Natural killer cell treated with Interleukin-12 subunit alpha and Interleukin-12 subunit beta and Interleukin-15 and Interleukin-18, amount 100 ng/mL, for 72 hours (primary cell): ENCODE data around the gene KRT7. TPM values are rescaled to one million over a fixed set of nuclear protein-coding genes. Genes with fewer than 3 reads are reported as not detected.
"Not testable (repeated sequence)": the region's sequence is repeated elsewhere in the genome, so short reads cannot be mapped to it uniquely, and the experiment has no call there.

Experiments
- ATAC-seq, 2 donors: fragments of 150-1000 bp; cut with Tn5 transposase in 1 of 2; sonication (Bioruptor Pico), chemical (Tn5 transposase) in 1 of 2; 2 replicates each; pipeline ENCODE4 v1.10.0; 2021
- DNase-seq: peaks from one replicate; pipeline ENCODE4 v3.0.0; 2022; ENCODE audit warnings: low spot score
- H3K27ac Mint-ChIP-seq, 2 donors: 1 replicate in 1 of 2; 2 replicates in 1 of 2; pipeline ENCODE4 v1.8.0; 2022; ENCODE audit warnings: mixed read lengths in 2 of 2, mild to moderate bottlenecking in 1 of 2, moderate library complexity in 1 of 2
- H3K27me3 Mint-ChIP-seq, 2 donors: 1 replicate in 1 of 2; 2 replicates in 1 of 2; pipeline ENCODE4 v1.8.0; 2022; ENCODE audit warnings: mixed read lengths in 2 of 2
- H3K36me3 Mint-ChIP-seq: one replicate; pipeline ENCODE4 v1.8.0; 2022; ENCODE audit warnings: mixed read lengths
- H3K4me1 Mint-ChIP-seq, 2 donors: 1 replicate in 1 of 2; 2 replicates in 1 of 2; pipeline ENCODE4 v1.8.0; 2022; ENCODE audit warnings: low read depth in 2 of 2, mixed read lengths in 2 of 2, mild to moderate bottlenecking in 1 of 2
- H3K4me3 Mint-ChIP-seq: one replicate; pipeline ENCODE4 v1.8.0; 2022; ENCODE audit warnings: mixed read lengths
- H3K9me3 Mint-ChIP-seq: 2 replicates; pipeline ENCODE4 v1.8.0; 2022; ENCODE audit warnings: mixed read lengths
- total RNA-seq, 2 donors: library from RNA; stranded (reverse); gene quantifications; one replicate each; pipeline ENCODE4 v1.2.3, GENCODE V29; 2022

The KRT7 gene
- total RNA-seq, 2 donors from 2014 or later: 2.6 to 6.1 TPM

GRCh38 chr12:52252728-52253343, 19.8 kb downstream of the KRT7 start:
- H3K36me3 Mint-ChIP-seq: no peaks in the 10 kb centered on the region
- H3K4me1 Mint-ChIP-seq: peaks cover 17 to 23% of the 10 kb centered on the region in 2 donors
- H3K4me3 Mint-ChIP-seq: no peak overlapping the region
- peaks cover 31 to 39% of the 10 kb centered on the region in 2 donors for H3K27me3 Mint-ChIP-seq
- H3K9me3 Mint-ChIP-seq: no peaks in the 10 kb centered on the region
- no peak for DNase-seq
- H3K27ac Mint-ChIP-seq: no peak overlapping the region
- ATAC-seq: no peak

GRCh38 chr12:52253391-52254179, 20.5 kb downstream of the KRT7 start:
- no peak overlapping the region for H3K4me3 Mint-ChIP-seq
- H3K9me3 Mint-ChIP-seq: no peaks in the 10 kb centered on the region
- DNase-seq (no peak), ATAC-seq (no peak)
- no peak overlapping the region for H3K27ac Mint-ChIP-seq
- peaks cover 31 to 35% of the 10 kb centered on the region in 2 donors for H3K27me3 Mint-ChIP-seq
- H3K4me1 Mint-ChIP-seq: peaks cover 17 to 23% of the 10 kb centered on the region in 2 donors
- H3K36me3 Mint-ChIP-seq: no peaks in the 10 kb centered on the region

DNA sequence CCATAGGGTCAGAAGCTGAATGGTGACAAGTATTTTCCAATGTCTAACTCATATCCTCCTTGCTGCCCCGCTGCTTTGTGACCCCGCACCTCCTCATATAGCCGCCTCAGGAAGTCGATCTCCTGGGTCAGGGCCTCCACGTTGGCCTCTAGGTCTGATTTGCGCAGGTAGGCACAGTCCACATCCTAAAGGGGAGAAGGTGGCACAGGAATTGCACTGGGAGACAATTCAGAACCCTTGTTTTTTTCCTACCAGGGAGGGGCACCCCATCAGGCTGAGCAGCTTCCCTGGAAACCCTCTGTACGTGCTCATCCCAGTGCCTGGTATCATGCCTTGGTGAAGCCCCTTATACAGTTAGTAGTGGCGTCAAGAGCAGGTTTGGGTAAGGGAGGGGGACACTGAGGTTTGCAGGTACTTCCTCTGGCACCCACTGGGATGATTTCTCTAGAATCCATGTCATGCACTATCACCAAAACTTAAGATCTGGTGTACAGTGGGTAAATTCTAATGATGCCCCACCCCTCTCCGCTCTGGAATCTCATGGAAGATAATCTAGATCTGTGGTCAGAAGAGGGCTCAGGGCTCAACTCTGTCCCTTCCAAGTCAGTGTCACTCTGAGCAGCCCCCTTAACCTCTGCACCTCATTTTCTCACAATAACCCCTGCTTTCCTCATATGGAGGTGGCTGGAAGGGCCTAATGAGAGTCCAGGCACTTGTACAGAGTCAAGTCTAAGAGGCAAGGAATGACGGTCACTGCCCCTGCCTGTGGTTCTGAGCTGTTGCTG, 21.3 kb downstream of the KRT7 start:
- H3K27ac Mint-ChIP-seq: no peak overlapping the region
- peaks cover 34 to 38% of the 10 kb centered on the region in 2 donors for H3K27me3 Mint-ChIP-seq
- peaks cover 17 to 23% of the 10 kb centered on the region in 2 donors for H3K4me1 Mint-ChIP-seq
- no peaks in the 10 kb centered on the region for H3K9me3 Mint-ChIP-seq
- no peak overlapping the region for H3K4me3 Mint-ChIP-seq
- ATAC-seq (no peak), DNase-seq (no peak)
- no peaks in the 10 kb centered on the region for H3K36me3 Mint-ChIP-seq

- Mint-ChIP-seq H3K36me3 (no peaks in the 10 kb centered on the region), H3K9me3 (no peaks in the 10 kb centered on the region), H3K27me3 (peaks cover 31 to 36% of the 10 kb centered on the region in 2 donors), H3K27ac (no peak overlapping the region), H3K4me3 (no peak overlapping the region), H3K4me1 (peaks cover 12 to 19% of the 10 kb centered on the region in 2 donors)
- ATAC-seq (no peak), DNase-seq (no peak)
Measured at GRCh38 chr12:52254965-52255751, 22.1 kb downstream of the KRT7 start.

DNA sequence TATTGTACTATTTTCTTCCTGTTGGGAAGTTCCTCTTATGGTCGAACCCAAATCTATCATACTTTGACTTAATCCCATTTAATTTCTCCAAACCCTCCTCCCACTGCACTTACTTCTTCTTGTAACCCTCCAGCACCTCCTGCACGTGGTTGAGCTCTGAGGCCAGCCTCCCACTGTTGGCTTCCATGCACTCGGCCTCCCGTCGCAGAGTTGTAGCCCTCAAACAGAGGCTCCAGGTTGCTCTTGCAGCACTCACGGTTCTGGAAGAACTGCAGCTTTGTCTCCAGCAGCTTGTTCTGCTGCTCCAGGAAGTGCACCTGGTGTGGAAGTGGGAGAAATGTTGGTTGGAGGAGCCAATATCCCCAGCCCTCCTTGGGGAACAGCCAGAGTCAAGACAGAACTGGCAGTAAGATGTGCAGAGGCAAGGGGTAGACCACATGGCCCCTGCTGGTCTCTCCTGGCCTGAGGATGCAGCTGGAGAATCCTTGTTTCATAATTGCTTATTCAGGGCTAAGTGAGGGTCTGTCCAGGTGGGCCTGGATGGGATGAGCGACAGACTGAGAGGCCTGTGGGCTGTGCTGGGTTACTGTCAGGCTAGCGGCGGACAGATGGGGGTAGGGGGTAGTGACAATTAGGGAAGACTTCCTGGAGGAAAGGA, 23.0 kb downstream of the KRT7 start:
- ATAC-seq (no peak), DNase-seq (no peak)
- peaks cover 18 to 28% of the 10 kb centered on the region in 2 donors for H3K4me1 Mint-ChIP-seq
- H3K27me3 Mint-ChIP-seq: peaks cover 39 to 43% of the 10 kb centered on the region in 2 donors
- H3K4me3 Mint-ChIP-seq: no peak overlapping the region
- no peaks in the 10 kb centered on the region for H3K36me3 Mint-ChIP-seq
- no peak overlapping the region for H3K27ac Mint-ChIP-seq
- no peaks in the 10 kb centered on the region for H3K9me3 Mint-ChIP-seq

GRCh38 chr12:52256584-52256935, 23.5 kb downstream of the KRT7 start:
- peaks cover 14 to 24% of the 10 kb centered on the region in 2 donors for H3K4me1 Mint-ChIP-seq
- no peaks in the 10 kb centered on the region for H3K36me3 Mint-ChIP-seq
- no peak overlapping the region for H3K27ac Mint-ChIP-seq
- no peak for DNase-seq
- ATAC-seq: no peak
- peaks cover 44 to 46% of the 10 kb centered on the region in 2 donors for H3K27me3 Mint-ChIP-seq
- no peak overlapping the region for H3K4me3 Mint-ChIP-seq
- H3K9me3 Mint-ChIP-seq: no peaks in the 10 kb centered on the region

DNA sequence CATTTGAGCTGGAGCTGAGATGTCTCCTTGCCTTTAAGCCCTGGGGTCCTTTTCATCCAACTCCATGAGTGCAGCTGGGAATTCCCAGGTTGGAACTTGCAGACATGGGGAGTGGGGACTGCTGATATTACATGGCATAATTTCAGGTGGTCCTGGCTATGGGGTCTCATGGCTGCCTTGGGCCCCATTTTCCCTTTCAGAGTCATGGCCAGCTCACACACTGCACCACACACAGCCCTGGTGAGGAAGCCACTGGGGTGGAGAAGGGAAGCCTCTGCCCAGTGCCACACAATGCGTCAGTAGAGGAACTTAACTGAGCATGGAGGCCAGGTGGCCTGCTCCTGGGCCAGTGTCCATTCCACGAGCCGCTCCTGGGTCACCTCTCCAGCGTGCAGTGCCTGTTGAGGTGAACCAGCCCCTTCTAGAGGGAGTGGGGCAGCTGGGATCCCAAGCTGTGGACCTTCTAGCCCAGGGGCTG, 24.1 kb downstream of the KRT7 start:
- no peak for ATAC-seq

DNA sequence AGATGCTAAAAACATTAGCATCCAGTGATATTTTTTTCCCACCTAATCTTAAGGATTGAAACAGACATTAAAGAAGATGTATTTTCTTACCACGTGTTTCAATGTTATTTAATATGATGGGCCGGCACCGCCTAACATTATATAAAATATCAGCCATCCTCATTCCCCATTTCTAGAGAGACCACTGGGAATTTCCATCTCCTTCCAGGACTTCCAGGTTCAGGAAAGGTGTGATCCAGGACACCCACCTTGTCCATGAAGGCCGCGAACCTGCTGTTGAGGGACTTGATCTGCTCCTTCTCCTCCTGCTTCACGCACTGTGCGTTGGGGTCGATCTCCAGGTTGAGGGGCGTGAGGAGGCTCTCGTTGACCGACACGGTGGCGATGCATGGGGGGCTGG, 24.9 kb downstream of the KRT7 start:
- H3K9me3 Mint-ChIP-seq, H3K36me3 Mint-ChIP-seq, ATAC-seq, H3K4me3 Mint-ChIP-seq, H3K27ac Mint-ChIP-seq, DNase-seq: not testable (repeated sequence)
- Mint-ChIP-seq H3K4me1 (peaks cover 8 to 16% of the 10 kb centered on the region in 2 donors), H3K27me3 (peaks cover 46 to 52% of the 10 kb centered on the region in 2 donors)

More for the DNA sequence above, 24.1 kb downstream of the KRT7 start:
- DNase-seq: no peak
- Mint-ChIP-seq H3K4me1 (peaks cover 8 to 20% of the 10 kb centered on the region in 2 donors), H3K27ac (no peak overlapping the region), H3K27me3 (peaks cover 46 to 50% of the 10 kb centered on the region in 2 donors), H3K4me3 (no peak overlapping the region), H3K9me3 (no peaks in the 10 kb centered on the region), H3K36me3 (no peaks in the 10 kb centered on the region)

DNA sequence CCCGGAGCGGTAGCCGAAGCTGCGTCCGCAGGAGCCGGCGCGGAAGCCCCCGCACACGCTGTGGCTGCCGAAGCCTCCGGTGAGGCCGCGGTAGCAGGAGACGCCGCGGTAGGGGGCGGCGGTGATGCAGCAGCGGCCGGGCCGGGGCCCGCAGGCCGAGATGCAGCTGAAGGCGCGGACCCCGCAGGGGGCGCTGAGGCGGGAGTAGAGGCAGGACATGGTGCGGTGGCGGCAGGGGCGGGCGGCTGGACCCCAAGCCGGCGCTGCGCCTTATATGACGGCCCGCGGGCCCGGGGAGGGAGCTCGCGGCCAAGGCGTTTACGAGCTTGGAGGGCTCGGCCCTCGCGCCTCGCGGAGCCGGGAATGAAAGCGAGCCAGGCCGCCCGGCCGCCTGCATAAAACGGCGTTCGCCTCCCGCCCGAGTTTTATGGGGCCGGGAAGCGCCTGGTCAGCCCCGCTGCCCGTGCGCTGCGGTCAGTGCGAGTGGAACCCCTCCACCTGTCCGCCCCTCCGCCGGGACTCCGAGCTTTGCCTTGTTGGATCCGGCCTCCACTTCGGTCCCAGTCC, 25.4 kb downstream of the KRT7 start:
- H3K27me3 Mint-ChIP-seq: peaks cover 43 to 52% of the 10 kb centered on the region in 2 donors
- ATAC-seq (no peak), DNase-seq (no peak)
- no peaks in the 10 kb centered on the region for H3K9me3 Mint-ChIP-seq
- H3K4me1 Mint-ChIP-seq: peaks cover 8 to 13% of the 10 kb centered on the region in 2 donors
- H3K27ac Mint-ChIP-seq: no peak overlapping the region
- no peak overlapping the region for H3K4me3 Mint-ChIP-seq
- H3K36me3 Mint-ChIP-seq: no peaks in the 10 kb centered on the region

- H3K27ac Mint-ChIP-seq: no peak overlapping the region
- H3K4me3 Mint-ChIP-seq: no peak overlapping the region
- no peaks in the 10 kb centered on the region for H3K36me3 Mint-ChIP-seq
- H3K4me1 Mint-ChIP-seq: peaks cover 8 to 13% of the 10 kb centered on the region in 2 donors
- H3K9me3 Mint-ChIP-seq: no peaks in the 10 kb centered on the region
- DNase-seq (no peak), ATAC-seq (no peak)
- H3K27me3 Mint-ChIP-seq: peaks cover 43 to 52% of the 10 kb centered on the region in 2 donors
Measured at GRCh38 chr12:52259657-52260243, 26.7 kb downstream of the KRT7 start.

- Mint-ChIP-seq H3K36me3 (no peaks in the 10 kb centered on the region), H3K27me3 (peaks cover 40 to 46% of the 10 kb centered on the region in 2 donors), H3K27ac (no peak overlapping the region), H3K9me3 (no peaks in the 10 kb centered on the region), H3K4me1 (peaks cover 8 to 13% of the 10 kb centered on the region in 2 donors), H3K4me3 (no peak overlapping the region)
- no peak for DNase-seq
- ATAC-seq: no peak
Measured at GRCh38 chr12:52260361-52261207, 27.5 kb downstream of the KRT7 start.

DNA sequence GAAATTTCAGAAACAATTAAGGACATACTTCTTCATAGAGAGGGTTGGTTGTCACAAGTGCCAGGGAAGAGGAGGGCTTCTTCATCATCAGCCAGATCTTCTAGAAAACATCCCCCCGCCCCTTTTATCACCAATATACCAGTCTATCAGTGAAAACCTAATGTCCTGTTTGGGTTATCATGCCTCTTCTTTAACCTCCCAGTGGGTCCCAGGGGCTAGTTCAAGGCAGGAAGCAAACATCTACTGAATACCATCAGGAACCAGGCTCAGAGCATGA, 28.1 kb downstream of the KRT7 start:
- DNase-seq: no peak

More for the DNA sequence above, 28.1 kb downstream of the KRT7 start:
- no peak overlapping the region for H3K27ac Mint-ChIP-seq
- no peak for ATAC-seq
- H3K27me3 Mint-ChIP-seq: peaks cover 34 to 40% of the 10 kb centered on the region in 2 donors
- no peak overlapping the region for H3K4me3 Mint-ChIP-seq
- H3K4me1 Mint-ChIP-seq: peaks cover 8 to 13% of the 10 kb centered on the region in 2 donors
- no peaks in the 10 kb centered on the region for H3K9me3 Mint-ChIP-seq
- no peaks in the 10 kb centered on the region for H3K36me3 Mint-ChIP-seq
